GM10266 (cell line): ENCODE data around the gene ELF2.

Experiments used
- DNase-seq: peaks from one replicate; pipeline ENCODE4 v3.0.0; 2012; ENCODE audit errors: extremely low spot score
- CTCF ChIP-seq: IDR thresholded peaks from 2 replicates; pipeline ENCODE4 v1.5.1; 2012; ENCODE audit warnings: mild to moderate bottlenecking, low read depth; ENCODE audit not compliant: control insufficient read depth, insufficient read depth; ENCODE audit errors: missing control alignments

The ELF2 gene

GRCh38 chr4:139085141-139085540, 91.9 kb downstream of the ELF2 start:
- DNase-seq = peak; percentile 25
- peak; percentile 10 for TF ChIP-seq CTCF

DNA sequence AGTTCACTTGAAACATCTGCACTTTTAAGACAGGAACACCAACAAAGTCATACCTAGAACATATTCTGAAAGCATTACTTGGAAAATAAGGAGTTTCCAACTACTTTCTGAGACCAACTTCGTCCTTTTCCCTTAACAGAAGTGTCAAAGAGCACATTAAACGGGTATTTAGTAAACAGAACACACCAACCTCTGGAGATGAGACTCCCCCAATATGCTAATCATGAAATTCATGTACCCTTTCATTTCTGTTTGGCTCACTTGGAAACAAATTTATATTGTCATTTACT, 92.3 kb downstream of the ELF2 start:
- DNase-seq = no peak
- TF ChIP-seq CTCF = no peak

DNA sequence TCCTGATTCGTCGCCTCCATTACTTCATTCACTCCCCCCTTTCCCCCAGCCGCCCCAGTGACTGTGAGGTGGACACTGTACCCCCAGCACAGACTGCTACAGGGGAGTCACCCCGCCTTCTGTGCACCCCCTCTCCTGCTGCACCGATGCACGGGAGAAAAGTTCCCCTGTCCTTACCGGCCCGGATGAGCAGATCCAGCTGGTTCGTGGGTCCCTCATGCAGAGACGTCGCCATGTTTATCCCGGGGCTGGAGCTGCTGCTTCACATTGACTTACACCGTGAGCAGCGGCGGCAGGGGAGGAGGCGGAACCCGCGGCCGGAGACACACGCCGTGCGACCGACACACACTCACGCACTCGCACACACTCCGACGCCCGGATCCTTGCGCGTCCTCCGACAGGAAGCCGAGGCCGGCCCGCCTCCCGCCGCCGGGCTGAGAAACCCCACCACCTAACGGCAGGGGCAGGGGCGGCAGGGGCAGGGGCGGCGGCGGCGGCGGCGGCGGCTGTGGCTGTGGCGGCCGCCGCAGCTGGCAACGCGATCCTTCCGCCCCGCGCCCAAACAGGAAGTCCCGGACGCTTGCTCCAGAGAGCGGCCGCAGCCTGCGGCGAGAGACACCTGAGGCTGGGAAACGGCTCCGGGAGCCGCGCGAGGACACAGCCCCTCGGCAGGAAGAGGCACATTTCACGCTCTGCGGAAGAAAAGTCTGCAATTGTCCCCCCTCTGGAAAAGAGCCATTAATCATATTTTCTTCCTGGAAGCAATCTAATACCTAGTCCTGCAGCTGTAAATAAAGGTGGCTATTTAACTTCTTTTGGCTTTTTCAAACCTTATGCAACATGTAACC, 92.8 kb downstream of the ELF2 start:
- peak; percentile 20 for TF ChIP-seq CTCF
- peak; percentile 85 for DNase-seq

DNA sequence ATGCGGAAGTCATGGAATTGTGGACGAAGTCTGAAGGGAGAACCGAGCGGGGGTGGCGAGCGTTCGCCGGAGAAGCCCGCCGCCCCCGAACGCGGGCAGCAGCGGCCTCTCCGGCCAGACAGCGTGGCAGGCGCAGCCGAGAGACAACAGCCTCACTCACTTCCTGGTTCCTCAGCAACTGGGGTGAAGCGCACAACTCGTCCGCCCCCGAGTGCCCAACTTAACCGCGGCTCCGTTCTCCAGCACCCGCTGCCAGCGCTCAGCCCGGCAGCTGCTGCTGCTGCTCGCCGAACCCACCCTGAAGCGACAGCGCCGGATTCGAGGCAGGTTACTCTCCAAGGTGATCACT, 93.4 kb downstream of the ELF2 start:
- DNase-seq = peak; percentile 80

DNA sequence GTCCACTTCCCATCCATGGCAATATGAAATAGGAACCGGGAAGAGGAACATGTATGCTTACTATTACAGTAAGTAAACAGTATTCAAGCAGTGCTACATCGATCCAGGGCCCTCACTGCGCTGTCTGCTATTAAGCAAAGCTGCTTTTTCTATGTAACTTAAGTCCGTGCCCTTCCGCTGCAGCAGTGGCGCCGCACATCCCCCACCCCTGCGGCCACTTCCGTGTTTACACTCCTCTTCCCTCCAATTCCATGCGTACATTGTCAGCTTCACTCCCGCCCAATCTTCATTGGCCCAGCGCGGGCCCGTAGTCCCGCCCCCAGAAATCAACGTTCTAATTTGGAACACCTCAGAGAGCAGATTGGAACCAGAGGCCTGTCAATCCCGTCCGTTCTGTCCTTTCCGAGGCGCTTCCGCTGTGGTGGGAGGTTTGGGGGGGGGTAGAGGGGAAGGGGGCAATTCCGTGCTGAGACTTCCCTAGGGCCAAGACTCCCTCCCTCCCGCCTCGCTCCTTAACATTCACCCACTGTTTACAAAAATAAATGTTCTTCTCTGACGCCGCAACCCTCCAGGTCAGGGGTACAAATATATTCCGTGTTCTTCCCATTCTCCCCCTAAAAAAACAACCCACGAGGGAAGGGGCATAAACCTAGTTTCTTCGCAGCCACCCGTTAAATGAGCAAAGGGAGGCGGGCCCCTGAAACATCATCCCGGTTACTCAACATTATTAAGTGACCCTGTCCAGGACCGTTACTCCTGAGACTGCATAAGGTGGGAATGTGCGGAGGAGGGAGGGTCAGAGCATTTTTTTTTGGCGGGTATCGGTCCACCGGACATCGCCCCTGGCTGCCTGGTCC, 94.0 kb downstream of the ELF2 start:
- DNase-seq = peak; percentile 96
- no peak for TF ChIP-seq CTCF

More for the DNA sequence above, 93.4 kb downstream of the ELF2 start:
- TF ChIP-seq CTCF = peak; percentile 33

DNA sequence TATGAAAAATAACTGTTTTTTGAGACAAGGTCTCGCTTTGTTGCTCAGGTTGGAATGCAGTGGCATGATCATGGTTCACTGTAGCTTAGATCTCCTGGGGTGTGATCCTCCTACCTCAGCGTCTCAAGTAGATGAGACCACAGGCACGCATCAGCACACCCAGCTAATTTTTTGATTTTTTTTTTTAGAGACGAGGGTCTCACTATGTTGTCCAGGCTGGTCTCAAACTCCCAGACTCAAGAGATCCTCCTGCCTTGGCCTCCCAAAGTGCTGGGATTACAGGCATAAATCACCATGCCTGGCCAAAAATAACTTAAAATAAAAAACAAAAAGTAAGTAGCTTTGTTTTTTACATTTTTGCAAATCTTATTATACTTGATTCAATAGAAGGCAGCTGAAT, 98.1 kb downstream of the ELF2 start:
- TF ChIP-seq CTCF = no peak

More for the DNA sequence above, 98.1 kb downstream of the ELF2 start:
- DNase-seq = no peak
